Caco-2 (cell line): ENCODE measurements around the gene DMBX1. TPM values are rescaled to one million over a fixed set of nuclear protein-coding genes. Genes with fewer than 3 reads are reported as not detected.

Source experiments
- BruUV-seq: library from RNA; stranded (reverse); fragments of 400-500 nt; replicated peaks from 2 replicates; lab custom pipeline; 2021; lab: Mats Ljungman, UMichigan
- CTCF ChIA-PET: fragments of 300-600 bp; sonication (Branson Sonifier 250); formaldehyde crosslinking; loops from one replicate; lab custom pipeline; 2022; ENCODE audit warnings: antibody characterized with exemption; lab: Charles Lee
- POLR2A ChIA-PET: fragments of 300-600 bp; sonication (Branson Sonifier 250); formaldehyde crosslinking; loops from one replicate; lab custom pipeline; 2022; ENCODE audit warnings: antibody characterized with exemption; lab: Charles Lee
- DNase-seq, 2 experiments: peaks; one replicate each; pipeline versions ENCODE4 v3.0.0 to v3.0.0-alpha.2; 2020 to 2022
- H3K27me3 ChIP-seq: replicated peaks from 2 replicates; pipeline ENCODE4 v1.6.0; 2011; ENCODE audit warnings: low read length; ENCODE audit not compliant: control insufficient read depth, insufficient read depth
- H3K36me3 ChIP-seq: 2 replicates; pipeline ENCODE4 v1.5.1; 2011; ENCODE audit warnings: low read length; ENCODE audit not compliant: control insufficient read depth, insufficient read depth
- H3K4me1 ChIP-seq: fragments of 250-450 bp; sonication (Bioruptor Pico); 2 replicates; pipeline ENCODE4 v1.5.1; 2020; ENCODE audit warnings: mild to moderate bottlenecking
- H3K4me3 ChIP-seq: 2 replicates; pipeline ENCODE4 v1.5.1; 2011; ENCODE audit warnings: low read depth, mild to moderate bottlenecking, control low read depth, low read length
- H3K9me3 ChIP-seq: fragments of 250-450 bp; sonication (Bioruptor Pico); 2 replicates; pipeline ENCODE4 v1.5.1; 2020; ENCODE audit warnings: mild to moderate bottlenecking, moderate library complexity
- H3K27ac Mint-ChIP-seq: one replicate; pipeline ENCODE4 v1.8.0; 2022; ENCODE audit warnings: mixed read lengths; ENCODE audit not compliant: unreplicated experiment
- H3K27me3 Mint-ChIP-seq: one replicate; pipeline ENCODE4 v1.8.0; 2022; ENCODE audit warnings: mixed read lengths; ENCODE audit not compliant: insufficient read depth, unreplicated experiment
- H3K36me3 Mint-ChIP-seq: one replicate; pipeline ENCODE4 v1.8.0; 2022; ENCODE audit warnings: mild to moderate bottlenecking, mixed read lengths; ENCODE audit not compliant: insufficient read depth, unreplicated experiment
- H3K4me1 Mint-ChIP-seq: one replicate; pipeline ENCODE4 v1.8.0; 2022; ENCODE audit warnings: low read depth, mixed read lengths; ENCODE audit not compliant: unreplicated experiment
- H3K4me3 Mint-ChIP-seq: one replicate; pipeline ENCODE4 v1.8.0; 2022; ENCODE audit warnings: mild to moderate bottlenecking, moderate library complexity, mixed read lengths; ENCODE audit not compliant: unreplicated experiment
- H3K9me3 Mint-ChIP-seq: one replicate; pipeline ENCODE4 v1.8.0; 2022; ENCODE audit warnings: mixed read lengths; ENCODE audit not compliant: unreplicated experiment
- CTCF ChIP-seq, 2 experiments: fragments of 200-600 bp in 1 of 2; IDR thresholded peaks; 1 replicate in 1 of 2; 2 replicates in 1 of 2; pipeline versions ENCODE4 v1.5.1 to v1.8.0; 2011 to 2022; ENCODE audit warnings: antibody characterized with exemption in 1 of 2, control low read depth in 1 of 2, inconsistent platforms in 1 of 2, low read depth in 1 of 2, low read length in 1 of 2, mild to moderate bottlenecking in 1 of 2, moderate library complexity in 1 of 2; ENCODE audit not compliant: insufficient read depth in 1 of 2, severe bottlenecking in 1 of 2, unreplicated experiment in 1 of 2
- intact Hi-C: fragments of 100-400 bp; cut with micrococcal nuclease; formaldehyde crosslinking; loops from one replicate; pipeline ENCODE4 v1.10.0; 2022; ENCODE audit not compliant: unreplicated experiment
- total RNA-seq: library from RNA; stranded (reverse); gene quantifications from 2 replicates; pipeline ENCODE4 v1.2.3, GENCODE V29; 2022

Gene DMBX1
- total RNA-seq, 1 experiment from 2014 or later: 0.16 TPM

DNA sequence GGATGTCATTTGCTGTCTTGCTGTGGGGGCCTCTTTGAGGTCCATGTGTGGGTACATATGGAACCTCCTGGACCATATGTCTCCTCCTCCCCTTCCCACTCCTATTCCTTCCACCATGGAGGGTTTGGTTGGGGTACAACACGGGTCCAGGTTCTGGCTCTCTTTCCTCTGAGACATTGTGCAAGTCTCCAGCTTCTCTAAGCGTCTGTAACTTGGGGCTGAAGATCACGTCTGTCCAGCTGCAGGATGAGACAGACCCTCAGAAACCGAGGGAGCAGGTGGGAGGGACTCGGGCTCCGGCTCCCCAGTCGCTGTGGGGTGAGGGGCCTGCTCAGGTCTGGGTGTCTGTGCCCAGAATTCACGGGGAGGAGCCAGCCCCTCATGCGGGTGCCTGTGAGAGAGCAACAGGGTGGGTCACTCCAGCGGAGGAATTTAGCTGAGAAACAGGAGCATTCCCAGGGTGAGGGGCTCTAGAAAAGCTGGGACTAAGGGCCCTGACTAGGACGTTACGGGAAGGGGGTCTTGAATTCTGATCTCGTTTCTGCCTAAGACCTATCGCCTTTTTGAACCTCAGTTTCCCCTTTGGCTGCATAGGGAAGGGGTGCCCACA is 42.0 kb upstream of the DMBX1 start:
- Mint-ChIP-seq H3K4me1 (peaks cover 1% of the 10 kb centered on the region), H3K4me3 (no peak overlapping the region), H3K36me3 (no peaks in the 10 kb centered on the region), H3K27me3 (peaks cover 2% of the 10 kb centered on the region), H3K9me3 (no peaks in the 10 kb centered on the region), H3K27ac (no peak overlapping the region)
- no peak for DNase-seq
- Histone ChIP-seq H3K27me3 (no peaks in the 10 kb centered on the region), H3K4me3 (no peak overlapping the region), H3K36me3 (no peaks in the 10 kb centered on the region), H3K9me3 (no peaks in the 10 kb centered on the region), H3K4me1 (no peaks in the 10 kb centered on the region)
- TF ChIP-seq CTCF (IDR thresholded peaks at IDR 0.05; ENCODE audit: insufficient read depth in 1 of 2, low read depth in 1 of 2, low read length in 1 of 2, severe bottlenecking in 1 of 2, unreplicated experiment in 1 of 2): no peak
- ChIA-PET CTCF (interaction anchor here (0.6 to 1.9 kb wide), 11 partner anchors 10 to 278 kb away, joined by 3 to 17 read pairs (median 5); a partner anchor contains a TSS), POLR2A (no interaction called here)
- intact Hi-C loops: loop anchor here (1.0 kb wide), 2 partner anchors 30 to 81 kb away; no protein-coding TSS in a partner anchor
- no TSS peak for BruUV-seq

DNA sequence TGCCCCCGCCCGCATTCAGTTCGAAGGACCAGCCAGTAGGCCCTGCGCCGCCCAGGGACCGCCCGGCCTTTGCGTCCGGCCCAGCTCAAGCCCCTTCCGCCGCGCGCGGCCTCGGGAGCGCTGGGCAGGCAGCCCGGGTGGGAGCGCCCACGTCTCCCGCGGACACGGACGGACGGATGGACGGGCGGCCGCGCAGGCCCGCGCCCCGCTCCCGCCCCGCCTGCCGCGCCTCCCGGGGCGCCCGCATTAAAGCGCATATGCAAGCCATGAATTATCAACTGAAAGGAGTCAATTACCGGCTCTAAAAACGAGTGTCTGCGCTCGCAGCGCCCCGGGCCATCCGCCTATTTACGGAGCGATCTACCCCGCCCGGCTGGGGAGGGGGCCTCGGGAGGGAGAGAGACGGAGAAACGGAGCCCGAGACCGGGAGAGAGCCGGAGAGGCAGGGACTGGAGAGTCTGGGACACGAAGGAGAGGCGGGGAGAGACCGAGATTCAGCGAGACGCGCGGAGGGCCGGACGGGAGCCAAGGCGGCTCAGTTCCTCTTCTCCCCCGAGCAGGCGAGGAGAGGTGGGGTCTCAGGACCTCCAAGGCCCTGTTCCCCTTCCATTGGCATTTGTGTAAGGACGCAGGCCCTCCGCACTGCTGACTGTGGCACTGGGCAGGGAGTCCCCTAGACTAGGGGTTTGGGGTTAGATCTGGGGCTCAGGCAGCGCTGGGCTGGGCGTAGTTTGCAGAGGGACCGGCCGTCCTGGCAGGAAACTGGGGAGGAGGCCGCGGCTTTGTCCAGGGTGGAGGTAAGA is 41.3 kb upstream of the DMBX1 start:
- peaks cover 3% of the 10 kb centered on the region for H3K27me3 Mint-ChIP-seq
- H3K9me3 Mint-ChIP-seq: no peaks in the 10 kb centered on the region
- DNase-seq: no peak
- no peaks in the 10 kb centered on the region for H3K36me3 Mint-ChIP-seq
- Histone ChIP-seq H3K4me3 (no peak overlapping the region), H3K36me3 (no peaks in the 10 kb centered on the region), H3K4me1 (no peaks in the 10 kb centered on the region), H3K27me3 (no peaks in the 10 kb centered on the region), H3K9me3 (no peaks in the 10 kb centered on the region)
- intact Hi-C loops: no loop called here
- no peak overlapping the region for H3K4me3 Mint-ChIP-seq
- ChIA-PET POLR2A (no interaction called here), CTCF (interaction anchor here (1.5 to 1.9 kb wide), 4 partner anchors 79 to 277 kb away, joined by 3 to 17 read pairs (median 11); a partner anchor contains a TSS)
- no peak overlapping the region for H3K27ac Mint-ChIP-seq
- no peaks in the 10 kb centered on the region for H3K4me1 Mint-ChIP-seq
- no TSS peak for BruUV-seq
- no peak for TF ChIP-seq CTCF (IDR thresholded peaks at IDR 0.05; ENCODE audit: insufficient read depth in 1 of 2, low read depth in 1 of 2, low read length in 1 of 2, severe bottlenecking in 1 of 2, unreplicated experiment in 1 of 2)

DNA sequence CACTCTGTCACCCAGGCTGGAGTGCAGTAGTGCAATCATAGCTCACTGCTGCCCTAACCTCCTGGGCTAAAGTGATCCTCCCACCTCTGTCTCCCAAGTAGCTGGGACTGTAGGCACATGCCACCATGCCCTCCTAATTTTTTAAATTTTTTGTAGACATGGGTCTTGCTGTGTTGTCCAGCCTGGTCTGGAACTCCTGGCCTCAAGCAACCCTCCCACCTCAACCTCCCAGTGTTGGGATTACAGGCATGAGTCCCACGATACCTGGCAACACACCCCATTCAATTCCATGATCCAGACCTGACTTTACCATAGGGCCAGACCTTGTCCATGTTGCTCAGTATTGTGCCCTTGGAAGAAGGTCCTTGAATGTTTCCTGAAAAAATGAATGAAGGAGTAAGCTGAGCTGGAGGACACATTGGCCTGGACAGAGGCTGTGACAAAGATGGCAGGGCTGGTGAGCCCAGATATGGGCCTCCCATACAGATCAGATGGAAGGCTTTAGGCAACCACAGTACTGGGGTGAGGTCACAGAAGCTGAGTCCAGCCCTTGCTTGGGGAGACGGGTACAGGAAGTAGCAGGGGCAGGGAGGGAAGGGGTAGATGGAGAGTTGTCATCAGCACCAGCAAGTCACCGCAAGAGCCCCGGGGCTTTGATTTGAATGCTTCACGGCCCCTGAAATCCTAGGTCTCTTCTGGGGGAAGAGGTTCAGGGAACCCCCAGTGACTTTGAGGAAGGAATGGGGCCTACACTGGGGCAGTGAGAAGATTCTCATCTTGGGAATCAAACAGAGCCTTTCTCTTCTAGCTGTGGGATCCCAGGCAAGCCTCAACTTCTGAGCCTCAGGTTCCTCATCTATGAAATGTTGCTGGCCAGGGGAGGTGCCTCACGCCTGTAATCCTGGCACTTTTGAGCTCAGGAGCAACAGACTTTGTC is 40.1 kb upstream of the DMBX1 start:
- ChIA-PET POLR2A (no interaction called here), CTCF (interaction anchor here (1.5 kb wide), 1 partner anchor 80 kb away, joined by 3 read pairs; no protein-coding TSS in a partner anchor)
- no peak for DNase-seq
- Histone ChIP-seq H3K27me3 (no peaks in the 10 kb centered on the region), H3K4me3 (no peak overlapping the region), H3K9me3 (no peaks in the 10 kb centered on the region), H3K36me3 (no peaks in the 10 kb centered on the region), H3K4me1 (no peaks in the 10 kb centered on the region)
- Mint-ChIP-seq H3K27me3 (peaks cover 6% of the 10 kb centered on the region), H3K4me3 (no peak overlapping the region), H3K9me3 (no peaks in the 10 kb centered on the region), H3K4me1 (no peaks in the 10 kb centered on the region), H3K27ac (no peak overlapping the region), H3K36me3 (no peaks in the 10 kb centered on the region)
- BruUV-seq: no TSS peak
- no peak for TF ChIP-seq CTCF (IDR thresholded peaks at IDR 0.05; ENCODE audit: insufficient read depth in 1 of 2, low read depth in 1 of 2, low read length in 1 of 2, severe bottlenecking in 1 of 2, unreplicated experiment in 1 of 2)
- intact Hi-C loops: no loop called here
